Measurements from ENCODE around the gene WARS2. TPM values are rescaled to one million over a fixed set of nuclear protein-coding genes. Genes with fewer than 3 reads are reported as not detected.

Gene WARS2
- total and polyA plus RNA-seq, 2 of the 8 experiments (the other 6 are each of a cell fraction or from before 2014, with no cell fraction given), result 4.3 to 12.9 TPM

DNA sequence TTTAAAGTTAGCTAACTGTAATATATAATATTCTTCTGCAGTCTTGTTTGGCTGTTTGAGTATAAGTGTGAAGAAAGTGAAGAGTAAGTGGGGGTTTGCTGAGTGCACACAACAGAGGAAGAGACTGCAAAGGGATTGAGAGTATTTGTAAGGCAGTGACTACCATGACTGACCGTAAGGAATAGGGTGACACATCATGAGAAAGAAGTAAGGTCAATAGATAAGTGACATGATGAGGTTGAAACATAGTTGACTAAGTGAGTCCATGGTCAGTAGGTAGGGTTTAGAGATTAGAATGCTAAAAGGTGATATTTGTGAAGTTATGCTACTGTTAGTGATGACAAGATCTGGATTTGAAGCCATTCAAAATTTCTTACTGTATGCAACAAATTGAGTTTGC is 27.7 kb downstream of the WARS2 start (continued):
- TF ChIP-seq CTBP2 (IDR thresholded peaks at IDR 0.05; ENCODE audit: borderline replicate concordance, insufficient read depth, insufficient read length, low read length) (no peak), FOSL1 (IDR thresholded peaks at IDR 0.05; ENCODE audit: insufficient read depth, low read depth, low read length) (no peak), CHD1 (IDR thresholded peaks at IDR 0.05; ENCODE audit: low read depth, low read length) (no peak)
- TF ChIP-seq, protein P1, sequence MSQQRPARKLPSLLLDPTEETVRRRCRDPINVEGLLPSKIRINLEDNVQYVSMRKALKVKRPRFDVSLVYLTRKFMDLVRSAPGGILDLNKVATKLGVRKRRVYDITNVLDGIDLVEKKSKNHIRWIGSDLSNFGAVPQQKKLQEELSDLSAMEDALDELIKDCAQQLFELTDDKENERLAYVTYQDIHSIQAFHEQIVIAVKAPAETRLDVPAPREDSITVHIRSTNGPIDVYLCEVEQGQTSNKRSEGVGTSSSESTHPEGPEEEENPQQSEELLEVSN (IDR thresholded peaks at IDR 0.05), result no peak

Data from H1 (cell line).